Activated T-cell treated with anti-CD3 and anti-CD28 coated beads, Interleukin-2, amount 50 U/mL, for 4 hours (primary cell): ENCODE results near the gene PRSS8. TPM values are rescaled to one million over a fixed set of nuclear protein-coding genes. Genes with fewer than 3 reads are reported as not detected.

Experiments
- total RNA-seq, 3 donors: library from RNA; stranded (reverse); gene quantifications; one replicate each; pipeline ENCODE4 v1.2.1, GENCODE V29; 2021

Gene PRSS8
- total RNA-seq, 3 donors from 2014 or later: 0.11 to 0.58 (median 0.38) TPM

Other genes with a start within 250 kb of the PRSS8 start
- 10 to 100 TPM; 22.1 to 24.8 (median 23.7) TPM for gene BCL7C, start 241.7 kb downstream of the PRSS8 start, total RNA-seq
- gene CTF1, start 239.1 kb downstream of the PRSS8 start, total RNA-seq: under 1 TPM; 0.18 to 0.33 (median 0.28) TPM
- gene FBXL19, start 212.2 kb downstream of the PRSS8 start, total RNA-seq: 10 to 100 TPM; 25.8 to 31.3 (median 30.8) TPM
- 1 to 10 TPM; 1.5 to 3.3 (median 2.8) TPM for gene ORAI3, start 186.7 kb downstream of the PRSS8 start, total RNA-seq
- 10 to 100 TPM; 39.3 to 49.0 (median 40.5) TPM for gene SETD1A, start 178.0 kb downstream of the PRSS8 start, total RNA-seq
- 1 to 10 TPM; 1.2 to 2.0 (median 1.3) TPM for gene HSD3B7, start 150.5 kb downstream of the PRSS8 start, total RNA-seq
- gene STX1B, start 125.1 kb downstream of the PRSS8 start, total RNA-seq: under 1 TPM; 0.25 to 0.69 (median 0.43) TPM
- gene STX4, start 102.2 kb downstream of the PRSS8 start, total RNA-seq: 10 to 100 TPM; 53.1 to 81.7 (median 63.8) TPM
- 10 to 100 TPM; 18.1 to 19.4 (median 19.2) TPM for gene ZNF668, start 61.5 kb downstream of the PRSS8 start, total RNA-seq
- gene ZNF646, start 61.3 kb downstream of the PRSS8 start, total RNA-seq: 10 to 100 TPM; 22.3 to 26.1 (median 22.7) TPM
- gene PRSS53, start 46.8 kb downstream of the PRSS8 start, total RNA-seq: 1 to 10 TPM; 4.6 to 5.6 (median 4.9) TPM
- 10 to 100 TPM; 62.8 to 63.8 (median 63.5) TPM for gene VKORC1, start 40.9 kb downstream of the PRSS8 start, total RNA-seq
- gene BCKDK, start 27.3 kb downstream of the PRSS8 start, total RNA-seq: 10 to 100 TPM; 41.9 to 46.5 (median 43.2) TPM
- 10 to 100 TPM; 59.8 to 63.9 (median 61.9) TPM for gene KAT8, start 18.1 kb downstream of the PRSS8 start, total RNA-seq
- gene PRSS36, start 14.3 kb upstream of the PRSS8 start, total RNA-seq: under 1 TPM in 2 of 3 donors, not detected in 1; 0.40 to 0.78 TPM
- 100 to 1,000 TPM; 783 to 850 (median 809) TPM for gene FUS, start 44.4 kb upstream of the PRSS8 start, total RNA-seq
- 1 to 10 TPM; 1.3 to 2.7 (median 2.5) TPM for gene PYCARD, start 67.0 kb upstream of the PRSS8 start, total RNA-seq
- gene TRIM72, start 78.4 kb upstream of the PRSS8 start, total RNA-seq: not detected
- not detected for gene PYDC1, start 81.4 kb upstream of the PRSS8 start, total RNA-seq
- 1 to 10 TPM in 1 of 3 donors, under 1 TPM in 2; 0.90 to 1.8 (median 0.99) TPM for gene ITGAM, start 124.2 kb upstream of the PRSS8 start, total RNA-seq
- 1 to 10 TPM in 2 of 3 donors, under 1 TPM in 1; 0.89 to 2.3 (median 2.2) TPM for gene ITGAX, start 219.4 kb upstream of the PRSS8 start, total RNA-seq